GM18907 (cell line): ENCODE results near the gene GMPR2.

Source experiments
- ATAC-seq: cut with Tn5 transposase; IDR thresholded peaks from one replicate; pipeline ENCODE4 v1.9.1; 2021; ENCODE audit warnings: mild to moderate bottlenecking, moderate library complexity; ENCODE audit not compliant: unreplicated experiment

Gene GMPR2

DNA sequence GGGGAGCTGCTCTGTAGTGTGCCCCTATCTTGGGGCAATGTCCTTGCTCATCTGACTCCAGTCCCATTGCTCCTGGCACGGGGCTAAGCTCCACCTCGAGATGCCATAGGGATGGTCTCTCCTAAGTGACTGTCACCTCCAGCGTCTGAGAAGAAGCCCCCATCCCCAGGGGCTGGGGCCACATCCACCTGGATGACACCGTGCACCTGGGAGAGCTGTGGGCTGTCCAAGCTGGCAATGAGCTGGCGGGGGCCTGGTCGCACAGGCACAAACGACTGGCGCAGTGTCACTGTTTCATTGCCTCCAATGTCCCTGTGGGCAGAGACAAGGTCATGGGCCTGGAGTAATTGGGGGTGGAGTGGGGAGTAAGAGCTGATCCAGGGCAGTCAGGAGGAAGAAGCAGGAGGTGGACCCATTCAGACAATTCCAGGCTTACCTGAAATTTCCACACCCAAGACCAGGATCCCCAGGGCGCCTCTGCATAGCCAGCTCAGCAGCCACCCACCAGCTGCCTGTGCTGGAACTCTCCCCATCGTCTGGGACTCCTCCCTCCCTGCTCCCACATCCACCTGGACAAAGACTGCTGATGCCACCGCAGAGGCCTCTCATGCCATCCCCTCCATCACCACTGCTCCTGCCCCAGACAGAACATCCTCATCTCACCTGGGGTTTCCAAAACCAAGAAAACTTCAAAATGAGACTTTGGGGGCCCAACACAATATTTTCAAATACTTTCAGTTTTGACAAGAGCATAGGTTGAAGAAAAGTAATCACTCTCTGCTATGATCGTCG lies 16.7 kb downstream of the GMPR2 start:
- ATAC-seq, result no peak

DNA sequence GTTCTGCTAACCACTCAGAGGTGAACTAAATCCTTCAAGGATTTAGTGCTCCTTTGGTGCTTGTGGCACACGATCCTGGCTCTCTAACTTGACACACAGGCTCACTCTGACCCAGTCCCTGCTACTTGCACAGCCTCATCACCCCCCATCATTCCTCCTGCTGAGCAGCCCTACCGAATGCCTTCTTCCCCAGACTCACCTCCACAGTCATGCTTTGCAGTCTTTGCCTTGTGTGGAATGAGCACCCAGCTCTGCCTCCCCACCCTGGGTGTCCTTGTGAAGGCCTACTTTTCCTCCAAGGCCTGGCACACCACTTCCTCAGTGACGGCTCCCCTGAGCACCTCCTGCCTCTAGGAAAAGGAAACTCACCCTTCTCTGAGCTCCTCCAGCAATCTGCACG lies 17.6 kb downstream of the GMPR2 start:
- no peak for ATAC-seq

GRCh38 chr14:24251880-24252288 lies 19.2 kb downstream of the GMPR2 start:
- ATAC-seq, result no peak

- no peak for ATAC-seq
Measured at GRCh38 chr14:24252289-24253124, 19.8 kb downstream of the GMPR2 start.

DNA sequence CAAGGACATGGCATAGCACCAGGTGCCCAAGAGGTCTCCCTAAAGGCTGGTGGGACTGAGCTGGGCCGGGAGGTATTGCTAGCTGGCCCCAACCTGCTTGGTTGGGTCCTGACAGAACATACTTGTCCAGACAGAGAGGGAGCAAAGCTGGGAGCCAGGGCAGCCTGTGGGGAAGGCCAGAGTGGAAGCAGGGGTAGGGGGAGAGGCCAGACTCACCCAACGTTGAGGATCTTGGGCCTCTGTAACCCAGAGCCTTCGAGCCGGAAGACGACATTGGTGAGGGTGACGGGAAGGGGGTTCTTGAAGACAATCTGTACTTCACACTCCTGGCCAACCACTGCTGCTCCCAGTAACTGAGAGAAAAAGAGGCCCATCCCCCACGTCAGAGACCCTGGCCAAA lies 21.2 kb downstream of the GMPR2 start:
- ATAC-seq, result no peak

- ATAC-seq, result no peak
Measured at GRCh38 chr14:24254630-24255392, 22.1 kb downstream of the GMPR2 start.

GRCh38 chr14:24255438-24255837 lies 22.7 kb downstream of the GMPR2 start:
- no peak for ATAC-seq

DNA sequence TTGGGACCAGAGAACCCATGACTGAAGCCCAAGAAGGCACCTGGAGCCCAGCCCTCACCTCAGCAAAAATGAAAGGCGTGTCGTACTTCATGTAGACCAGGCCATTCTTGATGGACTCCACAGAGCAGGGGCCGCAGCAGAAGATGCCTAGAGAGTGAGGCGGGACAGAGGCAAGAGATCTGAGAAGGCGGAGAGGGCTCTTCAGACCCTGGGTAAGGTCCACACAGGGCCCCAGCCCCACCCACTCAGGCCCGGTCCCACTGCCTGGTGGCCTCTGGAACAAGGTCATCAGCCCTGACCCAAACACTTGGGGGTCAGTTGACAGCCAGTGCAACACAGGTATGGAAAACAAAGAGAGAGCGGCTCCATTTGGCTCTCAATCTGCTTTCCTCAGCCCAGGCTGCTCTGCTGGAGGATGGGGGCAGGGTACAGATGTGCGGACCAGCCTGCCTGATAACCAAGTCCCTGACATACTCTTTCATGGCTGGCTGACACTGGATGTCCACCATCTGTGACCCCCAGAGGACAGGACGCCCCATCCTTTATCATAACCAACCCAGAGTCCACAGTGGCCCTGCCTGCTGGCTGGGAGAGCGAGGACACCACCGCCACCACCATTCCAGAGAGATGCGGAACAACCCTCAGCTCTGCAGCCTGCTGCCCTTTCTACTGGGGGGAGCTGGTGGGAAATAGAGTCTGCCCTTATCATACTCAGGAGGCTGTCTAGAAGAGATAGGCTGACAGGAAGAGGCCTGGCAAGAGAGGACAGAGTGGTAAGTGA lies 23.4 kb downstream of the GMPR2 start:
- no peak for ATAC-seq

DNA sequence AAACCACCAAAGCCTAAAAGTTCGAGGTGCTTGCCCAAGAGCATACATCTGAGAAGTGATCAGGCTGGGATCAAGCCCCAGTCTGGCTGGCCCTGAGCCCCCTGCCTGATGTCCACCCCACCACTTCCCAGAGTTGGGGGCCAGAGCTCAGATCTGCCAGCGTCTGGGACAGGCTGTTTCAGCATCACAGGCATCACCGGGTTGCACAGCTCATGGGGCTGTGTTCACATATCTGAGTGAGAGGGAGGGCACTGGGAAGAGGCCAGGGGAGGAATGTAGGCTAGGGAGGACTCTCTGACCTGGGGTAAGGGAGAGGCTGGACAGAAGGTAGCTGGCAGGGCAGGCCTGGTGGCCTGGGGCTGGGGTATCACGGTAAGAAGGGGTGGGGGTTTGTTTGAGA lies 24.2 kb downstream of the GMPR2 start:
- ATAC-seq, result no peak

DNA sequence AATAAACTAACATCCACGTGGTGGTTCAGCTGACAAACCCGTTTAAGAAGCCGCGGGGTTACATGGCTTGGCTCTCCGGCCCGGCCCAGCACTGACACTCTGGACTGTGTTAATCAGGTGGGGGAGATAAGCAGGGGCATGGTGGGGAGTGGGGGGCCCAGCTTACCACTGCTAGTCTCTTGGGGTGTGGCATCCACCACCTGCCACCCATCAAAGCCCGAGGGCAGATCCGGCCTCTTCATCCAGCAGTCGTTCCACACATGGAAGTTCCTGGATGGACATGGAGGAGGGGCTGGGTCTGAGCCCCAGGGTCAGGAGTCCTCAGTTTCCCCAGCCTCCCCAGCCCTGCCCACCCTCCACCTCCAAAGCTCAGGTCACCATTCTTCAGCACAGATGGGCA lies 25.4 kb downstream of the GMPR2 start:
- no peak for ATAC-seq

- no peak for ATAC-seq
Measured at GRCh38 chr14:24258548-24259265, 26.0 kb downstream of the GMPR2 start.

GRCh38 chr14:24259282-24260025 lies 26.7 kb downstream of the GMPR2 start:
- ATAC-seq, result no peak

GRCh38 chr14:24260026-24260779 lies 27.5 kb downstream of the GMPR2 start:
- ATAC-seq, result no peak

DNA sequence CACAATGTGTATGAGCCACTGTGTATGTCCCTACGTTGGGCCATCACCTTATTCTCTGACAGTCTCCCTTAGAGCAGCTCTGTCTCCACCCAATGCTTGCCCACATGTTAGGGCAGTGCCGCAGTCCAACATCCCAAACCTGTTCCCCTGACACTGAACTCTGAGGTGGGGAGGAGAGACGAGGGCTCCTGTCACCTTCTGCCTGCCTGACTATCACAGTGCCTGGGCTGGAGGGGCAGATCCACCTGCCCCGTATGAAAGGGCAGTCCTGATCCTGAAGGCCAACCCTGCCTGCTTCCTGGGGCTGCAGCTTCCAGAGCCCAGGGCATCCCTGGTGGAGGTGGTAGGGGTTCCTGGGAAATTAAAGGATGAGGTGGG lies 28.0 kb downstream of the GMPR2 start:
- ATAC-seq, result no peak

DNA sequence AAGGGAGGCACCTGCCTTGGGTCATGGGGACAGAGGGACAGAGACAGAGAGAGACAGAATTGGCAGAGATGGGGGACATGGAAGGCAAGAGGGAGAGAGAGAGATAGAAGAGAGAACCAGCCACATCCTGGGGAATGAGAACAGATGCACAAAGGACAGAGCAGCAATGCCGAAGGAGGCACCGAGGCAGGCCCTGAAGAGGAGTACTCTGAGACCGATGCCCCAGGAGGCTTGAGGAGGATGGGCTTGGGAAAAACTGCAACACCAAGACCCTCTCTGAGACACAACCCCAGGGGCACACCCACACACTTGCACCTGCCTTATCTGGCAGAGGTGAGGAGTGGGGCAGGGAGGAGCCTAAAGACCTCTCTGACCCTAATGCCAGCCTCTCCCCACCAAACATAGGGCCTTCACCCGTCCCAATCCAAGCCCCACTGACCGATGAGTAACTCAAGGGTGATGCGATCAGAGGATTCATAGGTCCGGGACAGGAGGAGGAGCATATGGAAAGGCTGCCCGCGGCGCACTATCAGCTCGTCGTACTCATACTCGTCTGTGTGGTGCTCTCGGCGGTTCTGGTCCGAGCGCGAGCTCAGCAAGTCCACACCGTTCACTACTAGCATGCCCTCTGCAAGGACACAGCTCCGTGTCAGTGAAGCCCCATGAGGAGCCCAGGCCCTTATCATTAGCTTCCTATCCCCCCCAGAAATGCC lies 28.7 kb downstream of the GMPR2 start:
- no peak for ATAC-seq

- no peak for ATAC-seq
Measured at GRCh38 chr14:24261969-24262327, 29.2 kb downstream of the GMPR2 start.

DNA sequence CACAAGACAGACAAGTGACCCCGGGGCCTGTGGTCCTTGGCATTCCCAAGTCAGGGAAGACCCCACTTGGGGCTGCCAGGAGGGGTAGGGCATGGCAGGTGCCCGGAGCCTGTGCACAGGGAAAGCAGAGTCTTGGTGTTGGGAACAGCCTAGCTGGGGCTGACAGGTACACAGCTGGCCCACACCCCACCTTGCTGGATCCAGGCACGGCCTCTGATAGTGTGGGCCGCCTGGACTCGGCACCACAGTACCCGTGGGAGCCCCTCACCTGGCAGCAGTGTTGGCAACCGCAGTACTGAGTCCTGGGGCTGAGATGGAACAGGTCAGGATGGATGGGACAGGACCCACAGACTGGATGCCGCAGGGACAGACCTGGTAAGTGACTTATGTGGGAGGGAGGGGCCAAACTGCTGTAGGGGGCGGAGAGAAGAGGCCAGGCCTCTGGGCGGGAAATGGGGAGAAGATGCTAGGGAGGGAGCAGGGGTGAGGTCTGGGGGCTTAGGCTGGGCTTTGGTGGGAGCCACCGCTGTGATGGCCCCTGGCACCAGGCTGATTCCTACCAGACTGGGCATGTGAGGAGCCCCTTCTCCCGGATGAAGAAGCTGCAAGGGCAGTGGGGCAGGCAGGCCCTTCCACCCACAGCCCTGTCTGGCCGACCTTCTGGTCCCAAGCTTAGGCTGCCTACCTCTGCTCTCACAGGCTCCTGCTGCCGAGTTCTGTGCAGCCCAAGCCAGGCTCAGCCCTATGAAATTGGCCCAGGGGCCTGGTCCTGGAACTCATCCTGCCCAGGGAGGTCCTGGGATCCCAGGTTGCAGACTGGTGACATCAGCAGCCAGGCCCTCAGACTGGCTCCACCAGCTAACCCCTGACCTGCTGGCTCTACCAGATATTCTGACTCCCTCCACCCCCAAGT lies 30.3 kb downstream of the GMPR2 start, which contains the start of gene TGM1:
Gene TGM1, minus strand, starts transcription at position 357 of the 913 bp plus-strand sequence. CDS start 825 bp downstream, outside the sequence.
- ATAC-seq, result no peak
